Measurements from ENCODE around the gene OSBPL3.

DNA sequence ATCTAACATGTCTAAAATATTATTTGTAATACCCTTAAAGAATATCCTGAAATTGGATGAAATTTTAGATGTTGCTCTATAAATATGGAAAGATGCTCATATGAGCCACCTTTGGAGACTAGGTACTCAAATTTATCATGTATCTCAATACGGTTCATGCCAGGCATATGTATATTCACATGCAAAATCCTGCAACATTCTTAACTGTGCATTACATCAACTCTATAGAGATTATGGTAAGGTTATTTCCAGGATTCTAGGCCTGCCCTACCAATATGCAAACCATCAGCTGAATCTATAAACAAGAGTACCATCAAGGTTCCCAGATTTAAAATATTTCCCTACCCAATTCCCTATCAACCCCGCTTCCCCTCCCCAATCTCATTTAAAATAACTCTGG is 27.5 kb downstream of the OSBPL3 start:
- TF ChIP-seq, protein P1, sequence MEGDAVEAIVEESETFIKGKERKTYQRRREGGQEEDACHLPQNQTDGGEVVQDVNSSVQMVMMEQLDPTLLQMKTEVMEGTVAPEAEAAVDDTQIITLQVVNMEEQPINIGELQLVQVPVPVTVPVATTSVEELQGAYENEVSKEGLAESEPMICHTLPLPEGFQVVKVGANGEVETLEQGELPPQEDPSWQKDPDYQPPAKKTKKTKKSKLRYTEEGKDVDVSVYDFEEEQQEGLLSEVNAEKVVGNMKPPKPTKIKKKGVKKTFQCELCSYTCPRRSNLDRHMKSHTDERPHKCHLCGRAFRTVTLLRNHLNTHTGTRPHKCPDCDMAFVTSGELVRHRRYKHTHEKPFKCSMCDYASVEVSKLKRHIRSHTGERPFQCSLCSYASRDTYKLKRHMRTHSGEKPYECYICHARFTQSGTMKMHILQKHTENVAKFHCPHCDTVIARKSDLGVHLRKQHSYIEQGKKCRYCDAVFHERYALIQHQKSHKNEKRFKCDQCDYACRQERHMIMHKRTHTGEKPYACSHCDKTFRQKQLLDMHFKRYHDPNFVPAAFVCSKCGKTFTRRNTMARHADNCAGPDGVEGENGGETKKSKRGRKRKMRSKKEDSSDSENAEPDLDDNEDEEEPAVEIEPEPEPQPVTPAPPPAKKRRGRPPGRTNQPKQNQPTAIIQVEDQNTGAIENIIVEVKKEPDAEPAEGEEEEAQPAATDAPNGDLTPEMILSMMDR (IDR thresholded peaks at IDR 0.05; ENCODE audit: extremely low read depth in 1 of 2, insufficient read depth in 1 of 2, low read depth in 1 of 2, low read length in 2 of 2): no peak
- TF ChIP-seq EZH2 (IDR thresholded peaks at IDR 0.05; ENCODE audit: borderline replicate concordance, low read depth, low read length, severe bottlenecking) (no peak), POLR2A (IDR thresholded peaks at IDR 0.05; ENCODE audit: low read depth, low read length) (no peak), MYC (IDR thresholded peaks at IDR 0.05; ENCODE audit: low read depth, low read length) (no peak), POLR2AphosphoS5 (IDR thresholded peaks at IDR 0.05; ENCODE audit: insufficient read depth, low read depth, low read length) (no peak), JUN (IDR thresholded peaks at IDR 0.05; ENCODE audit: borderline replicate concordance, insufficient read depth, insufficient read length, low read depth) (no peak)

Measured in endothelial cell of umbilical vein (primary cell).